GM12875 (cell line): Measurements from ENCODE around the gene EPS8L3.

Source experiments
- H3K4me3 ChIP-seq: one replicate; pipeline ENCODE4 v1.5.1; 2011; ENCODE audit warnings: low read depth, low read length, control low read depth
- TF ChIP-seq, protein P1 (sequence below): IDR thresholded peaks from 2 replicates; pipeline ENCODE4 v1.5.1; 2011; ENCODE audit warnings: low read depth, mild to moderate bottlenecking, control low read depth, inconsistent platforms, low read length, moderate library complexity, borderline replicate concordance; ENCODE audit not compliant: insufficient read depth

The EPS8L3 gene

DNA sequence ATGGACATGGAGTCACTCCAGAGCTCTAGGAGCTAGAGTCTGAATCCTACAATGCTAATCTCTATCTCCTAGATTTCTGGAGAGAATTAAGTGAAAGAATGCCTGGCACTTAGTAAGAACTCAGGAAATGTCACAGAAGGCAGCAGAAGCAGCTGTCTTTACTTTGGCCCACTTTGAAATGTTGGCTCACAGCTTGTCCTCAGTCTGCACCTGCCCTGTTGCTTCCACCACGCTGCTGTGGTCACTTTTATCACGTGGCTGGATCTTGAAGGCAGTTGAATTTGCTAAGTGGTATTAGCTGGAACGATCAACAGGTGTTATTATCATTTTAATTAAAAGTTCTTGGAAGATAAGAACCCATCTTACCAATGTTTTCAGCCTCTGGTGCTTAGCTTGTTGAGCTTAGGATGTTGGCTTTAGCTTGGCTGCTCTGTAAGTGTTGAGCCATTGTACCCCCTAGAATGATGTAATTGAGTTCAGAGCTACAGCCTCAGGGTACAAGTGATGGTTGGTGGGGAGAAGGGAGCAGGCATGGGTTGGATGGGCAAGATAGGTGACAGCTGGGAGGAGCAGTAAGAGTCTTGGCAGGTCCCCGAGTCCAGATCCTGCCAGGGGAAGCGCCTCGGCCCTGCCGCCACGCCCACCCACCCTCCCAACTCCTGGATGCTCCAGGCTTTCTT is 41.9 kb upstream of the EPS8L3 start:
- TF ChIP-seq, protein P1, sequence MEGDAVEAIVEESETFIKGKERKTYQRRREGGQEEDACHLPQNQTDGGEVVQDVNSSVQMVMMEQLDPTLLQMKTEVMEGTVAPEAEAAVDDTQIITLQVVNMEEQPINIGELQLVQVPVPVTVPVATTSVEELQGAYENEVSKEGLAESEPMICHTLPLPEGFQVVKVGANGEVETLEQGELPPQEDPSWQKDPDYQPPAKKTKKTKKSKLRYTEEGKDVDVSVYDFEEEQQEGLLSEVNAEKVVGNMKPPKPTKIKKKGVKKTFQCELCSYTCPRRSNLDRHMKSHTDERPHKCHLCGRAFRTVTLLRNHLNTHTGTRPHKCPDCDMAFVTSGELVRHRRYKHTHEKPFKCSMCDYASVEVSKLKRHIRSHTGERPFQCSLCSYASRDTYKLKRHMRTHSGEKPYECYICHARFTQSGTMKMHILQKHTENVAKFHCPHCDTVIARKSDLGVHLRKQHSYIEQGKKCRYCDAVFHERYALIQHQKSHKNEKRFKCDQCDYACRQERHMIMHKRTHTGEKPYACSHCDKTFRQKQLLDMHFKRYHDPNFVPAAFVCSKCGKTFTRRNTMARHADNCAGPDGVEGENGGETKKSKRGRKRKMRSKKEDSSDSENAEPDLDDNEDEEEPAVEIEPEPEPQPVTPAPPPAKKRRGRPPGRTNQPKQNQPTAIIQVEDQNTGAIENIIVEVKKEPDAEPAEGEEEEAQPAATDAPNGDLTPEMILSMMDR: no peak
- no peak overlapping the region for H3K4me3 ChIP-seq

DNA sequence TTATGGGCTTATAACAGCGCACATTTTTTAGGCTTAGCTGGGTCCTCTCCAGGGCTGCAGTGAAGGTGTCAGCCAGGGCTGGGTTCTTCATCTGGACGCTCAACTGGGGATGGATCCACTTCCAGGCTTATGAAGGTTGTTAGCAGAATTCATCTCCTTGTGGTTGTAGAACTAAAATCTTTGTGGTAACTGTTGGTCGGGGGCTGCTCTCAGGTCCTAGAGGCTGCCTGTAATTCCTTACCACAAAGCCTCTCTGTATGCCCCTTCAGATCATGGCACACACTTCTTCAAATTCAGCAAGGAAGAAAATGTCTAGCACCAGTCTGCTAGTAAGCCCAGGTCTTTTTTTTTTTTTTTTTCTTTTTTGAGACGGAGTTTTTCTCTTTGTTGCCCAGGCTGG is 40.9 kb upstream of the EPS8L3 start:
- TF ChIP-seq, protein P1: no peak
- H3K4me3 ChIP-seq: no peak overlapping the region

DNA sequence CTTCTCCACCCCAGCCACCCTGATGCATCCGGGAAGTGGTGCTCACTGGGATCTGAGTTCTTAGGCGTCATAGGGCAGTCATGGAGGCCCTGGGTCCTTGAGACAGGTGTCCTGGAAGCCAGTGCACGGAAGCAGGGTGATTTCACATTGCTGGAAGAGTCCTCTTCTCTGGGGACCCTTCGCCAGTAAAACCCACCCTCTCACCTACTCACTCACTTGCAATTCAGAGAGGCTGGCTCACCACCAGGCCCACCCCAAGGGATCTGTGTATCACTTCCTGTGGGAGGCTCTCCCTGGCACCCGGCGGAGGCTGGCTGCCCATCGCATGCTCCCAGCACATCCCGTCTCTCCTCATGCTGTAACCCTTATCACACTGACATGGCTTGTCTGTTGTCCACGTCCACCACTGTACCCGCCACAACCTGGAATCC is 40.2 kb upstream of the EPS8L3 start:
- no peak overlapping the region for H3K4me3 ChIP-seq
- TF ChIP-seq, protein P1: no peak

DNA sequence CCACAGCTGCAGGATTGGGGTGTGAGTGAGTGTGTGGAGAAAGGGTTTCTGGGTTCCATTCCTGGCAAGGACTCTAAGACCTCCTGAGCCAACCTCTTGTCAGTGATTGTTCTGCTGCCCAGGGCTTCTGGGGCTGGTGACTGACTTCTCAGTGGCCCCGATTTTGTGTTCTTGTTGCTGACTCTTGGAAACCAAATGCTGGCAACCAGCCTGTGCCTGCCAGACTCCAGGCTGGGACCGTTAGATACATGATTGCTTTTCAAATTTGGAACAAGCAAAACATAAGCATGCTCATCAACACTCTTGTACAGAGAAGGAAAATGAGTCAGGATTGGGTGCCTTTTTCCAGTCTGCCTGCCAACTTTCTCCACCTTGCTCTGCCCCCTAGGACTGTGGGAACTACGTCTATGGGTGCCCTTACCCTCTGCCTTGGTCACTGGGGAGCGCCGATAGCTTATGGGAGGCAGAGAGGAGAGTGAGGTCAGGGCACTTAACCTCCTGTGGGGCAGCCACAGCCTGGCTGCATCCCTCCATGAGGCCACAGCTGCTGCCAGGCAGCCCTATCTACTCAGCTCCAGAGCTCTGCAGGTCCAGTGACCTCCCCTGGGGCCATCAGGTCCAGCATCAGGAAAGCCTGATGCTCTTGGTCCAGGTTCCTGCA is 39.3 kb upstream of the EPS8L3 start:
- TF ChIP-seq, protein P1: no peak

DNA sequence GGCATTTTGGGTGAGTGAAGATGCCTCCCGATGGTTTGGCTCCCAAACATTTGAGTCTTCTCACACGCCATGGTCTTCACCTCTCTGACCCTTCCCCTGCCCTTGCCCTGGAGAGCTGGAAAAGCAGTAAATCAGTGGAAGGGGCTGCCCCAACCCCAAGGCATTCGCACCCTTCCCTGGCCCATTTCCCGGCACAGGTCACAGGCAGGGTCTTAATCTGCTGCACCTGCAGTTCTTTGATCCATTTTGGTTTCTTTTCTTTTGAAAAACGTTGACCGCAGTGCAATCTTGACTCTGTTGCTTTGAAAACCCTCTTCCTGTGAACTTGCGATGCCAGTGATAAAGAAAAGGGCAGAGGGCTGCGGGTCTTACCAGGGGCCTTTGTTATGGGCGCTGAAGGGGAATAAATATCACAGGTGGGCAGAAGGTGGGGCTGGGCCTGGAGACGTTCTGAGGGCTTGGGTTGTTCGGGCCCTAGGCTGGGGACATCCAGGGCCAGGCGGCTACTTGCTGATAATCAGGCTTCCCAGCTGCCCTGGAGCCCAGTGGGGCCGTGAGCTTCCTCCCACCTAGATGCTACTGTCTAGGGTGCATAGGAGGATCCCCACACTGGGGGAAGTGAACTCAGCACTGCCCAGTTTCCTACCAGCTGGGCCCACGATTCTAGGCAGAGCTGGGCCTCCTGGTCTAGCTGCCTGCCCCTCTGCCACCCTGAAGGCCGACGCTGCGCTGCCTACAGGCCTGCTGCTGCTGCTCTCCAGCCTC is 38.6 kb upstream of the EPS8L3 start:
- no peak overlapping the region for H3K4me3 ChIP-seq
- TF ChIP-seq, protein P1: no peak

More for the DNA sequence above, 39.3 kb upstream of the EPS8L3 start:
- H3K4me3 ChIP-seq: no peak overlapping the region

DNA sequence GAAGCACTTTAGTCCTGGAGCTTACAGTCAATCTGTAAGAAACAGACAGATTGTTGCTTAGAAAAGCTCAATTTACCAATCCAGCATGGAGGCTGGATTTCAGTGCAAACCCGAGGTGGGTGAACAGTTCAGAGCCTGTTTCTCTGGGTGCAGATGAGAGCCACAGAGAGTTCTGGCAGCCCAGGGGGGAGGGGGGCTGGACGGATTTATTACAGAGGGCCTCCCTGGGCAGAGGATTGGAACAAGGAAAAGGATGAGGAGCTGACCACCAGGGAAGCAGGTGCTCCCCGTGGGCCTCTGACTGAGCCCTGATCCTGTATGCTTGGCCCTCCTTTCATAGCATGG is 38.0 kb upstream of the EPS8L3 start:
- no peak overlapping the region for H3K4me3 ChIP-seq
- TF ChIP-seq, protein P1: no peak

DNA sequence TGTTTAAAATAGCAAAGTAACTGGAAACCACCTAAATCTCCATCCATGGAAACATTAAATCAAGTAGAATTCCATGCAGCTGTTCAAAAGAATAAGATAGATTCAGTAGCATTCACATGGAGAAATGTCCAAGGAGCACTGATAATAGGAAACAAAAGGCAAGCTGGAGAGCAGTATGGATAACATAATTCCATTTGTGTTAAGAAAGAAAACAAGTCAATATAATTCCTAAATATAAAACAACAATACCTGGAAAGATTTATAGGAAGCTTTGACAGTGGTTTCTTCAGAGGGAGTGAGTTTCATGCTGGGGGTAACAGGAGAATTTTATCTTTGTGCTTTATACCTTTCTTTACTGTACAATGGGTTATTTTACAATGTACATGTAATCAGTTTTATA is 36.6 kb upstream of the EPS8L3 start:
- TF ChIP-seq, protein P1: no peak

More for the DNA sequence above, 36.6 kb upstream of the EPS8L3 start:
- no peak overlapping the region for H3K4me3 ChIP-seq
